Mucosa of descending colon (tissue), 3 donors: ENCODE data around the gene SNX9. TPM values are rescaled to one million over a fixed set of nuclear protein-coding genes. Genes with fewer than 3 reads are reported as not detected.

ENCODE experiments used
- ATAC-seq: fragments of 200-7000 bp; cut with Tn5 transposase; one replicate; pipeline ENCODE4 v1.9.1; 2020; ENCODE audit warnings: mild to moderate bottlenecking, moderate library complexity
- DNase-seq, 3 donors: peaks; one replicate each; pipeline ENCODE4 v3.0.0-alpha.2; 2020
- H3K36me3 ChIP-seq: fragments of 200-600 bp; one replicate; pipeline ENCODE4 v1.8.0; 2021; ENCODE audit warnings: low read depth, mild to moderate bottlenecking
- H3K4me1 ChIP-seq: fragments of 200-600 bp; one replicate; pipeline ENCODE4 v1.8.0; 2021; ENCODE audit warnings: low read depth, mild to moderate bottlenecking
- H3K4me3 ChIP-seq: fragments of 200-600 bp; one replicate; pipeline ENCODE4 v1.8.0; 2021; ENCODE audit warnings: mild to moderate bottlenecking
- H3K9me3 ChIP-seq: fragments of 200-600 bp; one replicate; pipeline ENCODE4 v1.8.0; 2021; ENCODE audit warnings: mild to moderate bottlenecking
- CTCF ChIP-seq: fragments of 200-600 bp; IDR thresholded peaks from one replicate; pipeline ENCODE4 v1.8.0; 2022; ENCODE audit warnings: antibody characterized with exemption, mild to moderate bottlenecking
- intact Hi-C, 2 donors: fragments of 100-400 bp; cut with DNase I in 1 of 2; cut with micrococcal nuclease in 1 of 2; formaldehyde crosslinking; loops; one replicate each; pipeline versions ENCODE4 v1.11.0 to v1.11.1; 2022; cut with DNase I, micrococcal nuclease
- total RNA-seq, 3 donors: library from RNA; stranded (reverse); fragmentation: NEBNext Ultra II Directional in 2 of 3; extraction: Animal tissue kit (Norgen Biotek cat#: 25700) in 2 of 3; gene quantifications; one replicate each; pipeline versions ENCODE4 v1.2.1 to v1.2.4, GENCODE V29; 2021 to 2023
- donor health status: DM: no; HTN: no; CAD: no; lungs with moderate emphysema.
- donor health status: DM: no; HTN: no; CAD: no.
- donor health status: DM: no; HTN: yes; CAD: no.

The SNX9 gene
- total RNA-seq, 3 donors from 2014 or later = 55.0 to 69.6 (median 68.0) TPM

DNA sequence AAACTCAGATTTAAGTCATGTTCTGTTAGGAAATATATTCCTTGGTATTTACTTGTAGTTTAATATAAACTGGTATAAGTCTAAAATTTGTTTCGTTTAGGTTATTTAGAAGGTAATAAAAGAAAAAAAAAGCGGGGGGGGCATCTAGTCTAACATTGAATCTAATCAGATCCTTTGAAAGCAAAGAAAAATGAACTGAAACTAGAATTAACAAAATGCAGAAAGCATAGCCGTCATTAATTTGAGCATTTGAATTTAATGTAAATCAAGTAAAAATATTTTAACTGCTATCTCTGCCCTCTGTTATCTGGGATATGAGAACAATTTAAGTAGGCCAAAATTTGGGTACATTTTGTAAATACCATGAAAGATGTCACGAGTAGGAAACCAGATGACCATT is 54.1 kb downstream of the SNX9 start:
- DNase-seq (no peak), ATAC-seq (no peak)
- H3K36me3 ChIP-seq = peaks cover 5% of the 10 kb centered on the region
- intact Hi-C loops = loop anchor here (10.0 kb wide), 2 partner anchors 112 to 122 kb away; no protein-coding TSS in a partner anchor
- H3K4me3 ChIP-seq = no peak overlapping the region
- TF ChIP-seq CTCF = no peak
- H3K9me3 ChIP-seq = no peaks in the 10 kb centered on the region
- no peaks in the 10 kb centered on the region for H3K4me1 ChIP-seq

GRCh38 chr6:157877573-157878438 is 54.8 kb downstream of the SNX9 start:
- intact Hi-C loops = loop anchor here (10.0 kb wide), 2 partner anchors 113 to 123 kb away; no protein-coding TSS in a partner anchor
- no peaks in the 10 kb centered on the region for H3K9me3 ChIP-seq
- no peak overlapping the region for H3K4me3 ChIP-seq
- TF ChIP-seq CTCF = no peak
- no peak for DNase-seq
- no peak for ATAC-seq
- H3K4me1 ChIP-seq = no peaks in the 10 kb centered on the region
- peaks cover 5% of the 10 kb centered on the region for H3K36me3 ChIP-seq

DNA sequence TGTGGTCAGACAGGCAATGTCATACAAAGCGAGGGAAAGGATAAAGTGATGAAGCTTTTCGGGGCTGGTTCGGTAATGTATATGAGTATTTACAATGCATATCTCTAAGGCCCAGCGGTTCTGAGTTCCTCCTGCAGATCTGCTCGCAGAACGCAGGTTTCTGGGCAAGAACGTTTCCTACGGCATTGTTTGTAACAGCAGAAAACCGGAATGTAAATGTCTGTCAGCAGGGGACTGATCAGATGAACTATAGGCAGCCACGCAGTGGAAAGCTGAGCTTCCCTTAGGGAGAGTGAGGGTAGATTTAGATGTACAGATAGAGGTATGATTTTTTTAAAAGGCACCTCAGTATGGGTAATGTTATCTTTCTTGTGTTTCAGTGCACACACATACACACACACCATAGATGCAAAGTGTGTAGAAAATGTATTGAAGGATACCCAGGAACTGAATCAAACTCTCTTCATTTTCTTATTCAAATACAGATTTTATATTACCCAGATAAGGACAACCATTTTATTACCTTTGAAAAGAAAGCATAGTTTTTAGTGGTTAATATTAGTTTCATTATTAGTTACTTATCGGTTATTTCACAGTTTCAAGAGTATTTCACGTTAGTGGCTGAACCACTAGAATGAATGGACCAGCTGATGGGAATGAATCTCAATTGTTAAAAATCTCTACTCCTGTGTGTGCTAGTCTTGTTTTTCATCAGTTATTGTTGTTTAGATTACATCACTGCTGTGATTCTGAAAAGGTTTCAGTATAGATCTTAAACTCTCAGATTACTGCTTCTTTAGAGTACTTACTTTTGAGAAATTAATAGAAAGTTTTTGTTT is 56.2 kb downstream of the SNX9 start:
- Histone ChIP-seq H3K4me1 (no peaks in the 10 kb centered on the region), H3K36me3 (peaks cover 5% of the 10 kb centered on the region), H3K4me3 (no peak overlapping the region), H3K9me3 (no peaks in the 10 kb centered on the region)
- no peak for ATAC-seq
- intact Hi-C loops = loop anchor here (10.0 kb wide), 2 partner anchors 114 to 124 kb away; no protein-coding TSS in a partner anchor
- DNase-seq = no peak
- TF ChIP-seq CTCF = no peak

DNA sequence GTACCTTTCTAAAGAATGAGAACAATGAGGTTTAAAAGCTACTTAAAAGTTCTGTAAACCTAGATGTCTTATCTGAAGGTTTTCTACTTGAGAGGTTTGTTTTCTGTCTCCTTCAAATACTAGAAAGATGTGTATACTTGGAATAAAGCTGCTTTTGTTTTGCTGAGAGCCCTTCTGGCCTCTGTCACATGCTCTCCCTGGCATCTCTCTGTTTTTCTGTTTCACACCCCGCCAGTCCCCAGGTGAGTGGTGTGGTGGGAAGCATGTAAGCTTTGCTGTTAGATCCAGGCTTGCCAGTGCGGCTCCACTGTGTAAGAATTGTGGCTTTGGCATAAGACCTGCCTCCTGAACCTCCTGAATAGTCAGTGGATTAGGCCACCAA is 56.8 kb downstream of the SNX9 start:
- no peak for ATAC-seq
- TF ChIP-seq CTCF = no peak
- Histone ChIP-seq H3K4me1 (no peaks in the 10 kb centered on the region), H3K4me3 (no peak overlapping the region), H3K9me3 (no peaks in the 10 kb centered on the region), H3K36me3 (peaks cover 5% of the 10 kb centered on the region)
- DNase-seq = no peak
- intact Hi-C loops = loop anchor here (10.0 kb wide), 2 partner anchors 115 to 125 kb away; no protein-coding TSS in a partner anchor

- Histone ChIP-seq H3K9me3 (no peaks in the 10 kb centered on the region), H3K4me1 (no peaks in the 10 kb centered on the region), H3K36me3 (peaks cover 1% of the 10 kb centered on the region), H3K4me3 (no peak overlapping the region)
- intact Hi-C loops = no loop called here
- TF ChIP-seq CTCF = no peak
- DNase-seq (no peak), ATAC-seq (no peak)
These were observed 57.5 kb downstream of the SNX9 start for GRCh38 chr6:157880534-157880933.
